Body of pancreas (tissue), 4 donors: Measurements from ENCODE around the gene TOM1L1.

ENCODE experiments used
- CTCF ChIP-seq, 7 experiments: fragments of 450-650 bp in 4 of 7; fragments of 200-600 bp in 3 of 7; sonication (generic) in 3 of 7; IDR thresholded peaks; one replicate each; pipeline ENCODE4 v1.5.1; 2016 to 2019; ENCODE audit warnings: antibody characterized with exemption in 7 of 7
- POLR2A ChIP-seq, 3 donors: fragments of 450-650 bp; IDR thresholded peaks; one replicate each; pipeline ENCODE4 v1.6.1; 2016; ENCODE audit warnings: antibody characterized with exemption in 3 of 3, mild to moderate bottlenecking in 2 of 3

- TF ChIP-seq POLR2A (IDR thresholded peaks at IDR 0.05) (no peak), CTCF (IDR thresholded peaks at IDR 0.05) (no peak)
These were observed 11.7 kb upstream of the TOM1L1 start for GRCh38 chr17:54888981-54889380.
